Sigmoid colon (tissue), 7 donors: ENCODE data around the gene PLCH2. TPM values are rescaled to one million over a fixed set of nuclear protein-coding genes. Genes with fewer than 3 reads are reported as not detected.
"Not testable (repeated sequence)": the region's sequence is repeated elsewhere in the genome, so short reads cannot be mapped to it uniquely, and the experiment has no call there.

Source experiments
- DNase-seq: peaks from one replicate; pipeline ENCODE4 v3.0.0-alpha.2; 2019
- H3K27ac ChIP-seq, 4 donors: fragments of 200-600 bp; sonication (generic); one replicate each; pipeline ENCODE4 v1.5.1; 2016 to 2019; ENCODE audit warnings: mild to moderate bottlenecking in 1 of 4
- H3K27me3 ChIP-seq, 3 donors: fragments of 200-600 bp; sonication (generic); one replicate each; pipeline ENCODE4 v1.5.1; 2019; ENCODE audit warnings: mild to moderate bottlenecking in 1 of 3
- H3K36me3 ChIP-seq, 4 donors: fragments of 200-600 bp; sonication (generic); one replicate each; pipeline ENCODE4 v1.5.1; 2016 to 2019
- H3K4me1 ChIP-seq, 4 donors: fragments of 200-600 bp; sonication (generic); one replicate each; pipeline ENCODE4 v1.5.1; 2017 to 2019
- H3K4me3 ChIP-seq, 4 donors: fragments of 200-600 bp; sonication (generic); one replicate each; pipeline ENCODE4 v1.5.1; 2017 to 2019; ENCODE audit warnings: mild to moderate bottlenecking in 2 of 4, moderate library complexity in 1 of 4
- H3K9me3 ChIP-seq, 4 donors: fragments of 200-600 bp in 3 of 4; sonication (generic) in 3 of 4; one replicate each; pipeline versions ENCODE4 v1.5.1 to v1.6.1; 2013 to 2019
- EP300 ChIP-seq, 4 donors: sonication (generic); formaldehyde crosslinking; IDR thresholded peaks; one replicate each; pipeline ENCODE4 v1.6.1; 2017; ENCODE audit warnings: antibody characterized with exemption in 4 of 4
- POLR2A ChIP-seq, 2 donors: fragments of 450-650 bp; IDR thresholded peaks; one replicate each; pipeline ENCODE4 v1.6.1; 2016; ENCODE audit warnings: antibody characterized with exemption in 2 of 2, mild to moderate bottlenecking in 2 of 2, moderate library complexity in 2 of 2
- POLR2AphosphoS5 ChIP-seq, 4 donors: sonication (generic); formaldehyde crosslinking; IDR thresholded peaks; one replicate each; pipeline ENCODE4 v1.6.1; 2017; ENCODE audit warnings: antibody characterized with exemption in 4 of 4
- WGBS, 2 donors: extraction: QIAGEN DNeasy Blood & Tissue Kit; methylation state at CpG; one replicate each; pipeline ENCODE4 v1.1.7; 2013; 5-methylcytosine and 5-hydroxymethylcytosine counted together
- intact Hi-C: fragments of 100-400 bp; cut with DNase I; formaldehyde crosslinking; loops from one replicate; pipeline ENCODE4 v1.15.1; 2023
- polyA plus RNA-seq, 3 donors: library from polyadenylated mRNA; stranded (reverse); fragments of 200-250 nt; gene quantifications; one replicate each; pipeline ENCODE4 v1.2.3, GENCODE V29; 2013
- total RNA-seq, 4 donors: library from RNA; depleted of rRNA; stranded (reverse); fragments of >200 nt; gene quantifications; one replicate each; pipeline ENCODE4 v1.1.0, GENCODE V29; 2016
- TF ChIP-seq, protein P1 (sequence below), 4 experiments: fragments of 450-650 bp in 3 of 4; fragments of 200-600 bp in 1 of 4; IDR thresholded peaks; one replicate each; pipeline ENCODE4 v1.5.1; 2016 to 2019; ENCODE audit warnings: antibody characterized with exemption in 4 of 4, mild to moderate bottlenecking in 3 of 4, moderate library complexity in 2 of 4
- donor health status: healthy with polysubstance abuse.
- donor health status: Bipolar disorder and iron deficiency.
- donor health status: healthy.

The PLCH2 gene
- total and polyA plus RNA-seq, 7 donors: 0.54 to 3.8 (median 1.1) TPM; not detected in 2

DNA sequence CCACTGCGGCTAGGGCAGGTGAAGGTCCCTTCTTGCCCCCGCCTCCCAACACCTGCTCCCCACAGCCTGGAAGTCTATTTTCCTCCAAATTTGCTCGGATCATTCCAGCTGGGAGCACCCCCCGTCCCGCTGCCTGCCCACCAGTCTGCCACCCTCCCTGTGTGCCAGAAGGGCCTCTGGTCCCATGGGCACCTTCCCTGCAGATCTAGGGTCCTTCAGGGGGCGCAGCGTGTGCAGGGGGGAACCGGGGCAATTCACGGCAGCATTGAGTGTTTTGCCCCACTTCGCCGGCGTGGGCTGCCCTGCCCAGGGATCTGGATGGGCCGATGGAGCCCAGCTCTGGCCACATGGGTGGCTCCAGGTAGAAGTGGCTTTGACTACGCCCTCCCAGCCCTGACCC, 37.4 kb upstream of the PLCH2 start:
- intact Hi-C loops: no loop called here
- H3K4me3 ChIP-seq: no peak overlapping the region
- no peaks in the 10 kb centered on the region for H3K4me1 ChIP-seq
- H3K9me3 ChIP-seq: no peaks in the 10 kb centered on the region
- DNase-seq: no peak
- H3K36me3 ChIP-seq: no peaks in the 10 kb centered on the region
- 90 to 94% methylated on average over 14 of the region's 14 CpGs for WGBS, 2 donors
- peaks cover 7 to 77% (median 29%) of the 10 kb centered on the region in 3 donors for H3K27me3 ChIP-seq
- H3K27ac ChIP-seq: no peak overlapping the region
- TF ChIP-seq, protein P1, sequence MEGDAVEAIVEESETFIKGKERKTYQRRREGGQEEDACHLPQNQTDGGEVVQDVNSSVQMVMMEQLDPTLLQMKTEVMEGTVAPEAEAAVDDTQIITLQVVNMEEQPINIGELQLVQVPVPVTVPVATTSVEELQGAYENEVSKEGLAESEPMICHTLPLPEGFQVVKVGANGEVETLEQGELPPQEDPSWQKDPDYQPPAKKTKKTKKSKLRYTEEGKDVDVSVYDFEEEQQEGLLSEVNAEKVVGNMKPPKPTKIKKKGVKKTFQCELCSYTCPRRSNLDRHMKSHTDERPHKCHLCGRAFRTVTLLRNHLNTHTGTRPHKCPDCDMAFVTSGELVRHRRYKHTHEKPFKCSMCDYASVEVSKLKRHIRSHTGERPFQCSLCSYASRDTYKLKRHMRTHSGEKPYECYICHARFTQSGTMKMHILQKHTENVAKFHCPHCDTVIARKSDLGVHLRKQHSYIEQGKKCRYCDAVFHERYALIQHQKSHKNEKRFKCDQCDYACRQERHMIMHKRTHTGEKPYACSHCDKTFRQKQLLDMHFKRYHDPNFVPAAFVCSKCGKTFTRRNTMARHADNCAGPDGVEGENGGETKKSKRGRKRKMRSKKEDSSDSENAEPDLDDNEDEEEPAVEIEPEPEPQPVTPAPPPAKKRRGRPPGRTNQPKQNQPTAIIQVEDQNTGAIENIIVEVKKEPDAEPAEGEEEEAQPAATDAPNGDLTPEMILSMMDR (IDR thresholded peaks at IDR 0.05): no peak
- TF ChIP-seq EP300 (IDR thresholded peaks at IDR 0.05) (no peak), POLR2AphosphoS5 (IDR thresholded peaks at IDR 0.05) (no peak), POLR2A (IDR thresholded peaks at IDR 0.05) (no peak)

DNA sequence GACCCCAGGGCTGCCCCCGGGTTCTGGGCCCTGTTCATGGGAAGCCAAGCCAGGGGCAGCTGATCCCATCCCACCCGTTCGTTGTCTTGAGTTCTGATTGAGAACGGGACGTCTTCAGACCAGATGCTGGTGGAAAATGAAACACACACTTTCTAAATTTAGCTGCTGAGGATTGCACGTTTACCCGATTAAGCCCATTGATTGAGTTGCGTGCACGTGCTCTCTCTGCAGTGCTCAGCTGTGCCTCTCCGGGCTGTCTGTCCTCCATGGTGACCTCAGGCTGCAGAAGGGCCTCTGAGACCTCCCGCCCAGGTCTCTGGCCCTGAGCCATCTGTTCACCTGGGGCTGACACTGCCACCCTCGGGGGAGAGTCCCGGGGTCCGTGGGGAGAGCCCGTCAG, 36.7 kb upstream of the PLCH2 start:
- WGBS, 2 donors: 80 to 82% methylated on average over 15 of the region's 15 CpGs
- no peak for DNase-seq
- Histone ChIP-seq H3K36me3 (no peaks in the 10 kb centered on the region), H3K27me3 (peaks cover 7 to 77% (median 30%) of the 10 kb centered on the region in 3 donors), H3K9me3 (no peaks in the 10 kb centered on the region), H3K4me3 (no peak overlapping the region), H3K27ac (no peak overlapping the region), H3K4me1 (no peaks in the 10 kb centered on the region)
- intact Hi-C loops: no loop called here
- TF ChIP-seq, protein P1 (IDR thresholded peaks at IDR 0.05): no peak
- TF ChIP-seq EP300 (IDR thresholded peaks at IDR 0.05) (no peak), POLR2A (IDR thresholded peaks at IDR 0.05) (no peak), POLR2AphosphoS5 (IDR thresholded peaks at IDR 0.05) (no peak)

DNA sequence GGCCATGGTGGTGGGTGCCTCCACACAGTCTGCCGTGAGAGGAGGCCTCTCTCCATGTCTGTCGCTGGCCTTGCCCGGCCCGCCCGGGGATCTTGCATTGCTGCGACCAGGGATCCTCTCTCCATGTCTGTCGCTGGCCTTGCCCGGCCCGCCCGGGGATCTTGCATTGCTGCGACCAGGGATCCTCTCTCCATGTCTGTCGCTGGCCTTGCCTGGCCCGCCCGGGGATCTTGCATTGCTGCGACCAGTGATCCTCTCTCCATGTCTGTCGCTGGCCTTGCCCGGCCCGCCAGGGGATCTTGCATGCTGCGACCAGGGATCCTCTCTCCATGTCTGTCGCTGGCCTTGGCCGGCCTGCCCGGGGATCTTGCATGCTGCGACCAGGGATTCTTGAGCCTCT, 35.7 kb upstream of the PLCH2 start:
- intact Hi-C loops, DNase-seq, H3K36me3 ChIP-seq, H3K9me3 ChIP-seq, H3K4me1 ChIP-seq, H3K27ac ChIP-seq, H3K4me3 ChIP-seq: not testable (repeated sequence)
- WGBS, 2 donors: 90 to 95% methylated on average over 23 of the region's 23 CpGs
- peaks cover 7 to 79% (median 34%) of the 10 kb centered on the region in 3 donors for H3K27me3 ChIP-seq

DNA sequence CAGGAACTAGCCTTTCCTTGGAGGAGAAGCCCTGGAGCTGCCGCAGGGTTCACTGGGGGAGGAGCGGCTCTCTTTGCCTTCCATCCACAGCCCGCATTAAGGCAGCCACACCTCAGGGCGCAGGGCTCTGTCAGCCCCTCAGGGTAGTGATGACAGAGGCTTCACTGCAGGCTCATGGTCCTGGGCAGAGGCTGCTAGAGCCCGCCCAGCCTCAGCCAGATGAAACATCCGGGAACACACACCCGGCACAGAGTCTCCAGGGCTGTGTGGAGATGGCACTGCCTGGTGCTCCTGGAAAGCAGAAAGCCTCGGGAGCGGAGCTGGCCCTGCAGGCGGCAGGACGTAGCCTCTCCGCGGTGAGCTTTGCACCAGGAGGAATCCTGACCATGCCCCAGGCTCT, 34.3 kb upstream of the PLCH2 start:
- H3K9me3 ChIP-seq: no peaks in the 10 kb centered on the region
- intact Hi-C loops: no loop called here
- H3K27ac ChIP-seq: no peak overlapping the region
- WGBS, 2 donors: 75 to 86% methylated on average over 13 of the region's 13 CpGs
- H3K36me3 ChIP-seq: no peaks in the 10 kb centered on the region
- DNase-seq: no peak
- peaks cover 7 to 86% (median 36%) of the 10 kb centered on the region in 3 donors for H3K27me3 ChIP-seq
- TF ChIP-seq POLR2AphosphoS5 (IDR thresholded peaks at IDR 0.05) (no peak), POLR2A (IDR thresholded peaks at IDR 0.05) (no peak)
- TF ChIP-seq, protein P1 (IDR thresholded peaks at IDR 0.05): no peak
- no peaks in the 10 kb centered on the region for H3K4me1 ChIP-seq
- H3K4me3 ChIP-seq: no peak overlapping the region

DNA sequence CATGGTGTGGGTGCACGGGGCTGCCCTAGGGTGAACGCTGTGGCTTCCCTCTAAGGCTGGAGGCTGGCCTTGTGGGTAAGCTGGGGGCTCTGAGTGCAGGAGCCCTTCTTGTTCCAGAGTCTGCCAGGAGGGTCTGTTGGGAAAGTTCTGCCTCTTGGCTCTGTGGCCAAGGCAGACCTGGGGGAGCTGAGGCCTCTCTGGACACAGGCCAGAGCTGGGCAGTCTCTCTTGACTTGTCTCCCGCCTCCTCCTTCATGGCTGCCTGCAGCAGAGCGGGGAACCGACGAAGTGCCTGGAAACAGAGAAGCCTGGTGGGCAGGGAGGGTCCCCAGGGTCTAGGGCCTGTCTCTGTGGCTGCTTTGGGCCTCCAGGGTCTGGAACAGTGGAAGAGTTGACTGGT, 33.4 kb upstream of the PLCH2 start:
- intact Hi-C loops: no loop called here
- no peak for DNase-seq
- no peak overlapping the region for H3K4me3 ChIP-seq
- peaks cover 7 to 88% (median 36%) of the 10 kb centered on the region in 3 donors for H3K27me3 ChIP-seq
- H3K36me3 ChIP-seq: no peaks in the 10 kb centered on the region
- H3K9me3 ChIP-seq: no peaks in the 10 kb centered on the region
- 69 to 73% methylated on average over 6 of the region's 6 CpGs for WGBS, 2 donors
- H3K4me1 ChIP-seq: no peaks in the 10 kb centered on the region
- H3K27ac ChIP-seq: no peak overlapping the region
- TF ChIP-seq POLR2AphosphoS5 (IDR thresholded peaks at IDR 0.05): no peak
- TF ChIP-seq, protein P1 (IDR thresholded peaks at IDR 0.05): no peak
- TF ChIP-seq POLR2A (IDR thresholded peaks at IDR 0.05): no peak
- TF ChIP-seq EP300 (IDR thresholded peaks at IDR 0.05): no peak
